ENCODE results near the gene CPAMD8. TPM values are rescaled to one million over a fixed set of nuclear protein-coding genes. Genes with fewer than 3 reads are reported as not detected.

The CPAMD8 gene
- total RNA-seq, 1 experiment from 2014 or later, result 0.20 TPM

DNA sequence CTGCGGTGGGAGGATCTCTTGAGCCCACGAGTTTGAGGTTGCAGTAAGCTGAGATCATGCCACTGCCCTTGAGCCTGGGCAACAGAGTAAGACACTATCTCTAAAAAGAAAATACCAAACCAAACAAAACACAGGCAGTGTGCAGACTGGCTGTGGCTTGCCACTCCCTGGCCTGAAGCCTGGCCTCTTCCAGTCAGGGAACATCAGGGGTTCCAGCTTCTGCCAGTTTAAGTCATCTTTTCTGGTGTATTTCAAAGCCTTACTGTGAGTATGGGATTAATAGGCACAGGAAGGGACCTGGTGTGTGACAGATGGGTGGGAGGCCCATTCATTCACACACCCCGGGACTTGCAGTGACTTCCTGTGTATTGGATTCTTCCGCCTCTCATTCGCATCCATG lies 164.8 kb downstream of the CPAMD8 start:
- TF ChIP-seq EZH2 (IDR thresholded peaks at IDR 0.05), result no peak
- TF ChIP-seq EGR1 (IDR thresholded peaks at IDR 0.05; ENCODE audit: low read depth), result no peak
- no peak for TF ChIP-seq POLR2AphosphoS5 (IDR thresholded peaks at IDR 0.05; ENCODE audit: low read depth, low read length)
- TF ChIP-seq, protein P1, sequence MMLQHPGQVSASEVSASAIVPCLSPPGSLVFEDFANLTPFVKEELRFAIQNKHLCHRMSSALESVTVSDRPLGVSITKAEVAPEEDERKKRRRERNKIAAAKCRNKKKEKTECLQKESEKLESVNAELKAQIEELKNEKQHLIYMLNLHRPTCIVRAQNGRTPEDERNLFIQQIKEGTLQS (IDR thresholded peaks at IDR 0.05), result no peak
- TF ChIP-seq YY1 (IDR thresholded peaks at IDR 0.05; ENCODE audit: extremely low read depth, insufficient replicate concordance, low read depth, low read length), result no peak
- no peak for TF ChIP-seq SIN3A (IDR thresholded peaks at IDR 0.05; ENCODE audit: low read depth)
- TF ChIP-seq ZFX (IDR thresholded peaks at IDR 0.05), result no peak
- no peak for TF ChIP-seq ELF1 (IDR thresholded peaks at IDR 0.05; ENCODE audit: borderline replicate concordance, low read depth)
- no peak for ATAC-seq
- Histone ChIP-seq H3K27ac (ENCODE audit: low read depth, low read length) (no peak overlapping the region), H3K4me3 (replicated peaks in 1 of 2; ENCODE audit: low read depth in 1 of 2, low read length in 2 of 2) (no peak overlapping the region), H3K27me3 (ENCODE audit: insufficient read depth, low read length) (no peaks in the 10 kb centered on the region), H4K20me1 (ENCODE audit: insufficient read depth) (no peaks in the 10 kb centered on the region), H3K4me1 (ENCODE audit: control insufficient read depth in 1 of 2, insufficient read depth in 2 of 2, low read length in 2 of 2) (no peaks in the 10 kb centered on the region), H2AFZ (ENCODE audit: low read depth, low read length, poor library complexity, severe bottlenecking) (no peak overlapping the region), H3K9me3 (ENCODE audit: control insufficient read depth in 1 of 2, insufficient read depth in 1 of 2, low read depth in 1 of 2, low read length in 2 of 2) (no peaks in the 10 kb centered on the region), H3K79me2 (ENCODE audit: insufficient read depth, low read length) (no peaks in the 10 kb centered on the region), H3K4me2 (ENCODE audit: low read length) (no peak overlapping the region), H3K9me2 (ENCODE audit: insufficient read depth) (no peaks in the 10 kb centered on the region), H3K36me3 (ENCODE audit: control insufficient read depth in 1 of 2, insufficient read depth in 2 of 2, low read length in 2 of 2) (peaks cover 12 to 15% of the 10 kb centered on the region in 2 experiments; a peak in 3 of 4 replicates), H3K9ac (ENCODE audit: low read length) (no peak overlapping the region)
- ChIA-PET POLR2A (no interaction called here), CTCF (no interaction called here), RAD21 (ENCODE audit: low non-redundant PET in 1 of 2, low total read pairs in 2 of 2, uncharacterized antibody in 2 of 2, unreplicated experiment in 2 of 2) (no interaction called here)
- no TSS peak for BruUV-seq (replicated peaks)
- intact Hi-C loops (cut with micrococcal nuclease), result no loop called here
- DNase-seq (ENCODE audit: low read depth, low spot score), result no peak

DNA sequence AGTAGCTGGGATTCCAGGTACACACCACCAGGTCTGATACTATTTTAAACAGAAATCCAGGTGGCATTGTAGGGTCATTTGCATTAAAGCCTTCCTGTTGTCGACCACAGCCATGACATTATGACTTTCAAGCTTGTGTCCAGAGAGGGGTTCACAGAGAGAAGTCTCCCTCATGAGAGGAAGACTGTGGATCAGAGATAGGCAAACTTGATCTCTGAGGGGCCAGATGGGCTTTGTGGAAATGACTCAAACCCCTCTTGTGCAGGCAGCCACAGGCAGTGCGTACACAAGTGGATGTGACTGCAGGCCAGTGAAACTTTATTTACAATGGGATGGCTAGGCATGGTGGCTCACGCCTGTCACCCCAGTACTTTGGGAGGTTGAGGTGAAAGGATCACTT lies 165.6 kb downstream of the CPAMD8 start:
- H3K9ac ChIP-seq (ENCODE audit: low read length), result no peak overlapping the region
- H3K4me1 ChIP-seq (ENCODE audit: control insufficient read depth in 1 of 2, insufficient read depth in 2 of 2, low read length in 2 of 2), result no peaks in the 10 kb centered on the region
- intact Hi-C loops (cut with micrococcal nuclease), result no loop called here
- no TSS peak for BruUV-seq (replicated peaks)
- ChIA-PET POLR2A (no interaction called here), RAD21 (ENCODE audit: low non-redundant PET in 1 of 2, low total read pairs in 2 of 2, uncharacterized antibody in 2 of 2, unreplicated experiment in 2 of 2) (no interaction called here), CTCF (no interaction called here)
- DNase-seq (ENCODE audit: low read depth, low spot score) (no peak), ATAC-seq (no peak)
- no peaks in the 10 kb centered on the region for H3K9me2 ChIP-seq (ENCODE audit: insufficient read depth)
- TF ChIP-seq, protein P2, sequence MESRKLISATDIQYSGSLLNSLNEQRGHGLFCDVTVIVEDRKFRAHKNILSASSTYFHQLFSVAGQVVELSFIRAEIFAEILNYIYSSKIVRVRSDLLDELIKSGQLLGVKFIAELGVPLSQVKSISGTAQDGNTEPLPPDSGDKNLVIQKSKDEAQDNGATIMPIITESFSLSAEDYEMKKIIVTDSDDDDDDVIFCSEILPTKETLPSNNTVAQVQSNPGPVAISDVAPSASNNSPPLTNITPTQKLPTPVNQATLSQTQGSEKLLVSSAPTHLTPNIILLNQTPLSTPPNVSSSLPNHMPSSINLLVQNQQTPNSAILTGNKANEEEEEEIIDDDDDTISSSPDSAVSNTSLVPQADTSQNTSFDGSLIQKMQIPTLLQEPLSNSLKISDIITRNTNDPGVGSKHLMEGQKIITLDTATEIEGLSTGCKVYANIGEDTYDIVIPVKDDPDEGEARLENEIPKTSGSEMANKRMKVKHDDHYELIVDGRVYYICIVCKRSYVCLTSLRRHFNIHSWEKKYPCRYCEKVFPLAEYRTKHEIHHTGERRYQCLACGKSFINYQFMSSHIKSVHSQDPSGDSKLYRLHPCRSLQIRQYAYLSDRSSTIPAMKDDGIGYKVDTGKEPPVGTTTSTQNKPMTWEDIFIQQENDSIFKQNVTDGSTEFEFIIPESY (IDR thresholded peaks at IDR 0.05; ENCODE audit: extremely low read depth, insufficient replicate concordance, low read length), result no peak
- no peak overlapping the region for H3K27ac ChIP-seq (ENCODE audit: low read depth, low read length)
- H3K4me3 ChIP-seq (replicated peaks in 1 of 2; ENCODE audit: low read depth in 1 of 2, low read length in 2 of 2), result no peak overlapping the region
- no peak overlapping the region for H3K4me2 ChIP-seq (ENCODE audit: low read length)
- no peak overlapping the region for H2AFZ ChIP-seq (ENCODE audit: low read depth, low read length, poor library complexity, severe bottlenecking)
- H3K79me2 ChIP-seq (ENCODE audit: insufficient read depth, low read length), result no peaks in the 10 kb centered on the region
- H4K20me1 ChIP-seq (ENCODE audit: insufficient read depth), result no peaks in the 10 kb centered on the region
- peaks cover 7 to 10% of the 10 kb centered on the region in 2 experiments for H3K36me3 ChIP-seq (ENCODE audit: control insufficient read depth in 1 of 2, insufficient read depth in 2 of 2, low read length in 2 of 2)
- no peaks in the 10 kb centered on the region for H3K27me3 ChIP-seq (ENCODE audit: insufficient read depth, low read length)
- H3K9me3 ChIP-seq (ENCODE audit: control insufficient read depth in 1 of 2, insufficient read depth in 1 of 2, low read depth in 1 of 2, low read length in 2 of 2), result no peaks in the 10 kb centered on the region
